Loucy (cell line): Measurements from ENCODE around the gene ACTA2.

Experiments used
- H2AFZ ChIP-seq: fragments of 200-600 bp; sonication (generic); 2 replicates; pipeline ENCODE4 v1.6.0; 2016; ENCODE audit warnings: antibody characterized with exemption, mild to moderate bottlenecking, low read length, moderate library complexity
- H3F3A ChIP-seq: fragments of 200-600 bp; 2 replicates; pipeline ENCODE4 v1.6.0; 2016; ENCODE audit warnings: antibody characterized with exemption, low read depth, mild to moderate bottlenecking
- H3K27me3 ChIP-seq: fragments of 200-600 bp; sonication (generic); 2 replicates; pipeline ENCODE4 v1.6.1; 2014; ENCODE audit warnings: low read length, mild to moderate bottlenecking; ENCODE audit not compliant: insufficient read depth, poor library complexity, severe bottlenecking
- H3K36me3 ChIP-seq: fragments of 200-600 bp; sonication (generic); 2 replicates; pipeline ENCODE4 v1.6.1; 2016; ENCODE audit warnings: low read length; ENCODE audit not compliant: insufficient read depth
- H3K4me1 ChIP-seq: fragments of 200-600 bp; sonication (generic); 2 replicates; pipeline ENCODE4 v1.5.1; 2014; ENCODE audit warnings: low read length, mild to moderate bottlenecking; ENCODE audit not compliant: insufficient read depth, poor library complexity, severe bottlenecking
- H3K4me2 ChIP-seq: fragments of 200-600 bp; sonication (generic); 2 replicates; pipeline ENCODE4 v1.6.0; 2014; ENCODE audit warnings: antibody characterized with exemption, low read length, low read depth, mild to moderate bottlenecking; ENCODE audit not compliant: poor library complexity, severe bottlenecking
- H3K4me3 ChIP-seq: fragments of 200-600 bp; sonication (generic); 2 replicates; pipeline ENCODE4 v1.5.1; 2014; ENCODE audit warnings: low read length, mild to moderate bottlenecking, mixed read lengths; ENCODE audit not compliant: poor library complexity, severe bottlenecking
- H3K79me2 ChIP-seq: fragments of 200-600 bp; sonication (generic); 2 replicates; pipeline ENCODE4 v1.6.1; 2014; ENCODE audit warnings: low read length; ENCODE audit not compliant: insufficient read depth
- H3K9ac ChIP-seq: fragments of 200-600 bp; sonication (generic); 2 replicates; pipeline ENCODE4 v1.6.0; 2014; ENCODE audit warnings: mild to moderate bottlenecking, low read depth, low read length, moderate library complexity; ENCODE audit not compliant: poor library complexity, severe bottlenecking
- H3K9me2 ChIP-seq: fragments of 200-600 bp; sonication (generic); replicated peaks from 2 replicates; pipeline ENCODE4 v1.6.1; 2016; ENCODE audit warnings: low read depth, low read length, mixed read lengths
- H3K9me3 ChIP-seq: fragments of 200-600 bp; sonication (generic); 2 replicates; pipeline ENCODE4 v1.6.1; 2014; ENCODE audit warnings: mild to moderate bottlenecking, antibody characterized with exemption, low read length, low read depth; ENCODE audit not compliant: insufficient read depth
- H4K20me1 ChIP-seq: fragments of 200-600 bp; sonication (generic); 2 replicates; pipeline ENCODE4 v1.6.0; 2014; ENCODE audit warnings: antibody characterized with exemption, low read length, mild to moderate bottlenecking; ENCODE audit not compliant: insufficient read depth, poor library complexity, severe bottlenecking
- EZH2phosphoT487 ChIP-seq: fragments of 200-600 bp; IDR thresholded peaks from 2 replicates; pipeline ENCODE4 v1.6.1; 2018; ENCODE audit warnings: antibody characterized with exemption, mild to moderate bottlenecking, moderate library complexity, borderline replicate concordance
- TF ChIP-seq, protein P1 (sequence below): fragments of 200-600 bp; sonication (generic); conservative IDR thresholded peaks from 2 replicates; pipeline ENCODE4 v1.5.1; 2014; ENCODE audit warnings: mild to moderate bottlenecking, antibody characterized with exemption, low read length

The ACTA2 gene

DNA sequence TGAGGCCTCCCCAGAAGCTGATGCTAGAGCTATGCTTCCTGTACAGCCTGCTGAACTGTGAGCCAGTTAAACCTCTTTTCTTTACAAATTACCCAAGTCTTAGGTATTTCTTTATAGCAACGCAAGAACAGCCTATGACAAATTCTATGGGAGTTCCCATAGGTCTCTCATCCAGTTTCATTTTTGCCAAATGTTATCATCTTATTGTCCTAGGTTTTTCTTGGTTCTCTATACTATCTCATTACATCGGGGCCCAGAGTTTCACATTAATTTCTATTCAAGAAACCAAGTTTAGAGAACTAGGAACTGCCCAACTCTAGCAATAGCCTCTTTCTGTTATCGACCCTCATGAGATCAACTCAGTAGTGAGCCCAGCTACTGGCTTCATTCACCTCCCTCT, 15.9 kb downstream of the ACTA2 start:
- no peak overlapping the region for H3K9ac ChIP-seq
- no peaks in the 10 kb centered on the region for H3F3A ChIP-seq
- no peaks in the 10 kb centered on the region for H3K9me3 ChIP-seq
- H3K9me2 ChIP-seq, result no peaks in the 10 kb centered on the region
- H3K36me3 ChIP-seq, result no peaks in the 10 kb centered on the region
- no peak overlapping the region for H2AFZ ChIP-seq
- peaks cover 5% of the 10 kb centered on the region for H3K4me1 ChIP-seq
- TF ChIP-seq, protein P1, sequence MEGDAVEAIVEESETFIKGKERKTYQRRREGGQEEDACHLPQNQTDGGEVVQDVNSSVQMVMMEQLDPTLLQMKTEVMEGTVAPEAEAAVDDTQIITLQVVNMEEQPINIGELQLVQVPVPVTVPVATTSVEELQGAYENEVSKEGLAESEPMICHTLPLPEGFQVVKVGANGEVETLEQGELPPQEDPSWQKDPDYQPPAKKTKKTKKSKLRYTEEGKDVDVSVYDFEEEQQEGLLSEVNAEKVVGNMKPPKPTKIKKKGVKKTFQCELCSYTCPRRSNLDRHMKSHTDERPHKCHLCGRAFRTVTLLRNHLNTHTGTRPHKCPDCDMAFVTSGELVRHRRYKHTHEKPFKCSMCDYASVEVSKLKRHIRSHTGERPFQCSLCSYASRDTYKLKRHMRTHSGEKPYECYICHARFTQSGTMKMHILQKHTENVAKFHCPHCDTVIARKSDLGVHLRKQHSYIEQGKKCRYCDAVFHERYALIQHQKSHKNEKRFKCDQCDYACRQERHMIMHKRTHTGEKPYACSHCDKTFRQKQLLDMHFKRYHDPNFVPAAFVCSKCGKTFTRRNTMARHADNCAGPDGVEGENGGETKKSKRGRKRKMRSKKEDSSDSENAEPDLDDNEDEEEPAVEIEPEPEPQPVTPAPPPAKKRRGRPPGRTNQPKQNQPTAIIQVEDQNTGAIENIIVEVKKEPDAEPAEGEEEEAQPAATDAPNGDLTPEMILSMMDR, result no peak
- TF ChIP-seq EZH2phosphoT487, result no peak
- no peaks in the 10 kb centered on the region for H3K27me3 ChIP-seq
- no peaks in the 10 kb centered on the region for H3K79me2 ChIP-seq
- H3K4me3 ChIP-seq, result no peak overlapping the region
- H3K4me2 ChIP-seq, result no peak overlapping the region
- H4K20me1 ChIP-seq, result no peaks in the 10 kb centered on the region

DNA sequence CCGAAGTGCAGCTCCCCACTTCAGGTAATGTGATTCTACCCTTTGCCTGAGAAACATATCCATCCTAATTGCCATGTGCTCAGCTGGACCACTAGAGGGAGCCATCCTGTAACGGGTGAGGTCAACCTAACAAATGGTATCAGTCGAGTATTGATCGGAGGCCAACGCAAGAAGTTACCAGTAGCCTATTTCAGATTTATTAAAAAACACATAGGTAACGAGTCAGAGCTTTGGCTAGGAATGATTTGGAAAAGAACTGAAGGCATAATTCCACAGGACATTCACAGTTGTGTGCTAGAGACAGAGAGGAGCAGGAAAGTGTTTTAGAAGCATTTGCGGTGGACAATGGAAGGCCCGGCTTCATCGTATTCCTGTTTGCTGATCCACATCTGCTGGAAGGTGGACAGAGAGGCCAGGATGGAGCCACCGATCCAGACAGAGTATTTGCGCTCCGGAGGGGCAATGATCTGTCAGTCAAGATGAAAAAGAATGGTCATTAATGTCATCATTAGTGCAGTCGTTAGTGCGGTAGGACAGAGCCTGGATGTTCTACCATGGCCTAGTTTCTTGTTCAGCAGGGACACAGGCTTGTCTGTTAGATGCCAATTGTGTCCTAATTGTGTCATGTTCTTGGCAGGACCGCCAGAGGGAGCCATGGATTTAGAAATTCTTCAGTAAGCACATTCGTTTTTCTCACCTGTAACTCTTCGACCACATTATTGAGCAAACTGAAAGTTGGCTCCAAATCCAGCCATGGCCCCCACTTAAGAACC, 17.5 kb downstream of the ACTA2 start:
- no peaks in the 10 kb centered on the region for H3F3A ChIP-seq
- peak overlapping the region; percentile 60 for H3K4me2 ChIP-seq
- no peaks in the 10 kb centered on the region for H4K20me1 ChIP-seq
- H3K9me2 ChIP-seq, result no peaks in the 10 kb centered on the region
- H3K36me3 ChIP-seq, result no peaks in the 10 kb centered on the region
- H3K27me3 ChIP-seq, result no peaks in the 10 kb centered on the region
- H3K9ac ChIP-seq, result peak overlapping the region; percentile 44
- peak overlapping the region; percentile 41; the same call in 1 of the 2 replicates for H2AFZ ChIP-seq
- no peaks in the 10 kb centered on the region for H3K9me3 ChIP-seq
- H3K4me1 ChIP-seq, result peaks cover 5% of the 10 kb centered on the region
- no peaks in the 10 kb centered on the region for H3K79me2 ChIP-seq
- TF ChIP-seq, protein P1, result peak; percentile 88
- TF ChIP-seq EZH2phosphoT487, result no peak
- H3K4me3 ChIP-seq, result peak overlapping the region; percentile 43

DNA sequence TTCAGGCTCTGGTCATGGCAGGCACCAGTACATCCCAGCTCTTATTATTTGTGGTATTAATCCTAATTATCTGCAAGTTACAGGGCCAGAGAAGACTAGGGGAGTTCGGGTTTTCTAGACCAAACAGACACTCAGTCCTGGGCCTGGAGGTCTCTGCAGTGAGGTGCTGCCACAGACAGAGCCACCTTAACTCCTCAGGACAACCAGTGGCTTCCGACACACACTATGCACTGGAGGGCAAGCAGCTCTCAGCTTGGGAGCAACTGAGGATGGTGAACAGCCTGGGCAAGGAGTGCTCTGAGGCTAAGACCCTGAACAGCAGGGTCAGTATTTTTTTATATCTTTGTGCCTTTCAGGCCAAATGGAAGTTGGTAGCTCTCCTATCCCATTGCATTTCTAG, 19.0 kb downstream of the ACTA2 start:
- peaks cover 5% of the 10 kb centered on the region for H3K4me1 ChIP-seq
- no peak overlapping the region for H3K4me2 ChIP-seq
- no peaks in the 10 kb centered on the region for H3K79me2 ChIP-seq
- H3F3A ChIP-seq, result no peaks in the 10 kb centered on the region
- H3K9ac ChIP-seq, result no peak overlapping the region
- no peaks in the 10 kb centered on the region for H3K9me2 ChIP-seq
- no peaks in the 10 kb centered on the region for H4K20me1 ChIP-seq
- no peak overlapping the region for H3K4me3 ChIP-seq
- no peaks in the 10 kb centered on the region for H3K27me3 ChIP-seq
- no peaks in the 10 kb centered on the region for H3K9me3 ChIP-seq
- 0 out of 2 replicates have a peak, but pooled peaks cover under 1% of the 10 kb centered on the region for H3K36me3 ChIP-seq
- no peak for TF ChIP-seq EZH2phosphoT487
- TF ChIP-seq, protein P1, result no peak
- no peak overlapping the region for H2AFZ ChIP-seq
